ENCODE data around the gene SBF2.

The SBF2 gene

GRCh38 chr11:9874466-9874865 is 419.6 kb downstream of the SBF2 start:
- FAIRE-seq (no peak), DNase-seq (ENCODE audit: insufficient read length, low spot score) (no peak)
- TF ChIP-seq SPI1 (IDR thresholded peaks at IDR 0.05; ENCODE audit: low read depth, low read length): no peak
- TF ChIP-seq POLR2AphosphoS5 (IDR thresholded peaks at IDR 0.05; ENCODE audit: low read depth, low read length): no peak
- TF ChIP-seq POU2F2 (IDR thresholded peaks at IDR 0.05; ENCODE audit: low read depth, low read length): no peak
- no peak for TF ChIP-seq POLR2A (IDR thresholded peaks at IDR 0.05; ENCODE audit: low read depth, low read length)
- TF ChIP-seq TAF1 (IDR thresholded peaks at IDR 0.05; ENCODE audit: low read depth, low read length): no peak
- TF ChIP-seq PAX5 (IDR thresholded peaks at IDR 0.05; ENCODE audit: insufficient read depth, low read length, severe bottlenecking): no peak

GRCh38 chr11:9868641-9869040 is 425.4 kb downstream of the SBF2 start:
- FAIRE-seq (no peak), DNase-seq (ENCODE audit: insufficient read length, low spot score) (no peak)
- TF ChIP-seq POLR2A (IDR thresholded peaks at IDR 0.05; ENCODE audit: low read depth, low read length) (no peak), POLR2AphosphoS5 (IDR thresholded peaks at IDR 0.05; ENCODE audit: low read depth, low read length) (no peak), TAF1 (IDR thresholded peaks at IDR 0.05; ENCODE audit: low read depth, low read length) (no peak), SPI1 (IDR thresholded peaks at IDR 0.05; ENCODE audit: low read depth, low read length) (no peak), POU2F2 (IDR thresholded peaks at IDR 0.05; ENCODE audit: low read depth, low read length) (no peak), PAX5 (IDR thresholded peaks at IDR 0.05; ENCODE audit: insufficient read depth, low read length, severe bottlenecking) (no peak)

- FAIRE-seq (no peak), DNase-seq (ENCODE audit: insufficient read length, low spot score) (no peak)
- no peak for TF ChIP-seq POLR2A (IDR thresholded peaks at IDR 0.05; ENCODE audit: low read depth, low read length)
- TF ChIP-seq POU2F2 (IDR thresholded peaks at IDR 0.05; ENCODE audit: low read depth, low read length): no peak
- TF ChIP-seq TAF1 (IDR thresholded peaks at IDR 0.05; ENCODE audit: low read depth, low read length): no peak
- no peak for TF ChIP-seq POLR2AphosphoS5 (IDR thresholded peaks at IDR 0.05; ENCODE audit: low read depth, low read length)
- TF ChIP-seq PAX5 (IDR thresholded peaks at IDR 0.05; ENCODE audit: insufficient read depth, low read length, severe bottlenecking): no peak
- TF ChIP-seq SPI1 (IDR thresholded peaks at IDR 0.05; ENCODE audit: low read depth, low read length): no peak
Measured at GRCh38 chr11:9862981-9863380, 431.0 kb downstream of the SBF2 start.

GRCh38 chr11:9861860-9862725 is 431.9 kb downstream of the SBF2 start:
- DNase-seq (ENCODE audit: insufficient read length, low spot score): peak; percentile 21
- no peak for TF ChIP-seq SPI1 (IDR thresholded peaks at IDR 0.05; ENCODE audit: low read depth, low read length)
- no peak for TF ChIP-seq POLR2AphosphoS5 (IDR thresholded peaks at IDR 0.05; ENCODE audit: low read depth, low read length)
- TF ChIP-seq POU2F2 (IDR thresholded peaks at IDR 0.05; ENCODE audit: low read depth, low read length): no peak
- no peak for TF ChIP-seq PAX5 (IDR thresholded peaks at IDR 0.05; ENCODE audit: insufficient read depth, low read length, severe bottlenecking)
- no peak for TF ChIP-seq POLR2A (IDR thresholded peaks at IDR 0.05; ENCODE audit: low read depth, low read length)
- TF ChIP-seq TAF1 (IDR thresholded peaks at IDR 0.05; ENCODE audit: low read depth, low read length): no peak
- FAIRE-seq: peak; percentile 93

GRCh38 chr11:9859554-9860305 is 434.3 kb downstream of the SBF2 start:
- TF ChIP-seq POLR2AphosphoS5 (IDR thresholded peaks at IDR 0.05; ENCODE audit: low read depth, low read length): no peak
- TF ChIP-seq TAF1 (IDR thresholded peaks at IDR 0.05; ENCODE audit: low read depth, low read length): no peak
- TF ChIP-seq POLR2A (IDR thresholded peaks at IDR 0.05; ENCODE audit: low read depth, low read length): no peak
- no peak for TF ChIP-seq POU2F2 (IDR thresholded peaks at IDR 0.05; ENCODE audit: low read depth, low read length)
- TF ChIP-seq PAX5 (IDR thresholded peaks at IDR 0.05; ENCODE audit: insufficient read depth, low read length, severe bottlenecking): no peak
- TF ChIP-seq SPI1 (IDR thresholded peaks at IDR 0.05; ENCODE audit: low read depth, low read length): no peak
- no peak for DNase-seq (ENCODE audit: insufficient read length, low spot score)

GRCh38 chr11:9858822-9859221 is 435.2 kb downstream of the SBF2 start:
- no peak for TF ChIP-seq SPI1 (IDR thresholded peaks at IDR 0.05; ENCODE audit: low read depth, low read length)
- no peak for TF ChIP-seq TAF1 (IDR thresholded peaks at IDR 0.05; ENCODE audit: low read depth, low read length)
- no peak for TF ChIP-seq POLR2A (IDR thresholded peaks at IDR 0.05; ENCODE audit: low read depth, low read length)
- FAIRE-seq (no peak), DNase-seq (ENCODE audit: insufficient read length, low spot score) (no peak)

More at GRCh38 chr11:9859554-9860305, 434.3 kb downstream of the SBF2 start:
- FAIRE-seq: no peak

GRCh38 chr11:9858218-9858617 is 435.8 kb downstream of the SBF2 start:
- FAIRE-seq: no peak
- no peak for TF ChIP-seq SPI1 (IDR thresholded peaks at IDR 0.05; ENCODE audit: low read depth, low read length)
- TF ChIP-seq PAX5 (IDR thresholded peaks at IDR 0.05; ENCODE audit: insufficient read depth, low read length, severe bottlenecking): no peak
- TF ChIP-seq TAF1 (IDR thresholded peaks at IDR 0.05; ENCODE audit: low read depth, low read length): no peak
- no peak for TF ChIP-seq POLR2AphosphoS5 (IDR thresholded peaks at IDR 0.05; ENCODE audit: low read depth, low read length)
- no peak for TF ChIP-seq POU2F2 (IDR thresholded peaks at IDR 0.05; ENCODE audit: low read depth, low read length)
- TF ChIP-seq POLR2A (IDR thresholded peaks at IDR 0.05; ENCODE audit: low read depth, low read length): no peak

GRCh38 chr11:9855579-9856287 is 438.3 kb downstream of the SBF2 start:
- TF ChIP-seq SPI1 (IDR thresholded peaks at IDR 0.05; ENCODE audit: low read depth, low read length): peak; percentile 58; the same call in 1 of the 2 replicates
- TF ChIP-seq POU2F2 (IDR thresholded peaks at IDR 0.05; ENCODE audit: low read depth, low read length): no peak
- no peak for TF ChIP-seq TAF1 (IDR thresholded peaks at IDR 0.05; ENCODE audit: low read depth, low read length)
- FAIRE-seq: peak; percentile 81
- DNase-seq (ENCODE audit: insufficient read length, low spot score): no peak

More at GRCh38 chr11:9858218-9858617, 435.8 kb downstream of the SBF2 start:
- no peak for DNase-seq (ENCODE audit: insufficient read length, low spot score)
